Smooth muscle cell of the brain vasculature (primary cell): ENCODE data around the gene NEK8.

Experiments
- DNase-seq: peaks from one replicate; pipeline ENCODE4 v3.0.0-alpha.2; 2012; ENCODE audit warnings: low read depth, low spot score

The NEK8 gene

DNA sequence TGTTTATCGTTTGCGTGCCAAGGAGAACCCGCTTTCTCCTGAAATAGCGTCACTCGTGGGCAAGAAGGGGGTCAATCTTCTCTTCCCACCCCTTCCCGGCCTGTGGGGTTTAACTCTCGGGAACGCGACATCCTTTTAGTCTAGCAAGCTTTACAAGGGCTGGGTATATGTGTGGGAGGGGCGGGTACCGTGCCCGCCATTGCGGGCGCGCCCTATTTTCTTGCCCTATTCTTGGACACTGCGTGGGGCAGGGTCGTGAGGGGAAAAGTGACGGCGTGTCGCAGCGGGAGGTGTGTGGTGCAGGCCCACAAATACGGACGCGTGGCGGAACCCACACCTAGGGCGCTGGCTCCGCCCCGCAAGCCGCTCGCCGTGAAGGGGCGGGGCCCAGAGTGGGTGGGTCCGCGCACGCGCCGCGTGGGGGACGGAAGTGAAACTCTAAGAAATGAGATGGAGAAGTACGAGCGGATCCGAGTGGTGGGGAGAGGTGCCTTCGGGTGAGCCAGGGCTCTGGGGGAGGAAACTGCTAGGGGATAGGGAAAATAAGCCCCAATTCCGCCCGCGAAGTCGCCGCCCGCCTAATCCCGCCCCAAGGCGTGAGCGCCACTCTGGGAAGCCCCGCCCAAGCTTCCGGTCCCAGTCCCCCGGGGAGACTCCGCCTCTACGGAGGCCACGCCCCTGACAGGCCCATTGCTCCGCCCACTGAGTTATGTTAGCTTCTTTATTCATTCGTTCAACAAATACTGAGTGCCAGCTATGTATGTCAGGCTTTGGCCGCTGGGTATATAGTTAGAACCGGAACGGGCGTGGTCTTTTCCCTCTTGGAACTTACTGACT lies at the start of gene NEK8:
NEK8 (plus strand) TSS at position 425 of the 837 bp plus-strand sequence; CDS start at position 451, 26 bp downstream.
- DNase-seq, result peak; percentile 81

DNA sequence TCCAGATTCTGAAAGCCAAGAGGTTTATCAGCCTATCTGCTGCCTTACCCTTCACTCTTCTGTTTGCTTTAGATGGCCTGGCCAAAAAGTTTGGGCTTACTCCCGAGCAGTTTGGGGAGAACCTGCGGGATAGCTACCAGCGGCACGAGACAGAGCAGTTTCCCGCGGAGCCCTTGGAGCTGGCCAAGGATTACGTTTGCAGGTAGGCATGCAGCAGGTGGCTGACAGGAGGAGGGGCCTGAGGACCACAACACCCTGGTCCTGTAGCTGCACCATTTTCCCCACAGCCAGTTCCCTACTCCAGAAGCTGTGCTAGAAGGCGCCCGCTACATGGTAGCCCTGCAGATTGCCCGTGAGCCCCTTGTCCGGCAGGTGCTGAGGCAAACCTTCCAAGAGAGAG lies 45.9 kb upstream of the NEK8 start:
- DNase-seq, result no peak

DNA sequence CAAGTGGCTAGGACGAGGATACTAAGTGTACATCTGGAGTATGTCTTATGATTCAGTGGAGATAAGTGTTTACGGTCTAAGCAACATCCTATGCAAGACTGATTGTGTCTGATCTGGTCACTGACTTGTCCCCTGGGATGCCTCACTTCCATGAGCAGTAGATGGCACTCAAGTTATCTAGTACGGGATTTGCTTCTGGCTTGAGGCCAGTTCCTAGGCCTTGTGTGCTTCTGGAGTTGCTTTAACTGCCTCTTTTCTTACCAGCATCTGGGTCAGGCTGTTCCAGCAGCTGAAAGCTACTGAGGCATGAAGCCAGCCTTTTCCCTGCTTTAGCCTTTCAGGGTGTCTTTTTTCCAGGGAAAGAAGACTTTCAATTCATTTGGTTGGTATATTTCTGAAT lies 43.6 kb upstream of the NEK8 start:
- no peak for DNase-seq

DNA sequence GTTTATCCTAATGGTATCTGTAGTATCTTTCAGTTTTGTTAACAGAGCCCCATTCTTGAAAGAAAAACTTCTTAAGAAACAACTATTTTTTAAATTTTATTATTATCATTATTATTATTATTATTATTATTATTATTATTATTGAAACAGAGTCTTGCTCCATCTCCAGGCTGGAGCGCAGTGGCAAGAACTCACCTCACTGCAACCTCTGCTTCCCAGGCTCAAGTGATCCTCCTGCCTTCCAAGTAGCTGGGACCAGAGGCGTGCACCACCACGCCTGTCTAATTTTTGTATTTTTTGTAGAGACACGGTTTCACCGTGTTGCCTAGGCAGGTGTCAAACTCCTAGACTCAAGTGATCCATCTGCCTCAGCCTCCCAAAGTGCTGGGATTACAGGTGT lies 43.2 kb upstream of the NEK8 start:
- DNase-seq, result no peak

DNA sequence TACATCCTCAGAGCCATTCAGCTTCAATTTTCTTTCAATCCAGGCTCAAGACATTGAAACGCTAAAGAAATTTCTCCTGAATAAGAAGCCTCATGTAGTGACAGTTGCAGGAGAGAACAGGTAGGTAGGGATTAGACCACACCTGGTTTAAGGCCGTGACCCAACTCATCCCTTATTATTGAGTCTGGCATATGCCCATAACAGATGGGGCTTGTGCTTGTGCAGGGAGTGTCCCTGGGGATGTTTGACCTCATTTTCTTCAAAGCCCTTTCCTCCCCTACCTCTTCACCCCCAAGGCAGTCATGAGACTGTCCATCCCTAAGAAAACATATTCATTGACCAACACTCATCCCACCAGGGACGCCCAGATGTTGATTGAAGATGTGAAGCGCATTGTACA lies 42.3 kb upstream of the NEK8 start:
- DNase-seq, result no peak

DNA sequence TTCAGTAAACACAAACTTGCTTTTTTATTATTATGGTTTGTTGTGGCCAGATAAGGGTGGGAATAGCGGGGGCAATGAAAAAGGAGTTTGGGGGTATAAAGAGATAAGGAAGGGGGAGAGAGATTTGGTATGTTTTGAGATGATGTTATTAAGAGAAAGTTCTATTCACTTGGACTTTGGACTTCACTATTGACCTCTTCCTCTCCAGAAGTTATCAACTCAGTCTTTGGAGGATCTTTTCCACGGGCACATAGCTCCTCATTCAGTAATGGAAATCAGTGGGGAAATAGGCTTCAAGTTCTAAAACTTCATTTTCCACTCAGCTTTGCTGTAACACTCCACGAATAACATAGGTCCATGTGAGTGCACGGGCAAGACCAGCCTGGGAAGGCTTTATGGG lies 40.1 kb upstream of the NEK8 start:
- no peak for DNase-seq

DNA sequence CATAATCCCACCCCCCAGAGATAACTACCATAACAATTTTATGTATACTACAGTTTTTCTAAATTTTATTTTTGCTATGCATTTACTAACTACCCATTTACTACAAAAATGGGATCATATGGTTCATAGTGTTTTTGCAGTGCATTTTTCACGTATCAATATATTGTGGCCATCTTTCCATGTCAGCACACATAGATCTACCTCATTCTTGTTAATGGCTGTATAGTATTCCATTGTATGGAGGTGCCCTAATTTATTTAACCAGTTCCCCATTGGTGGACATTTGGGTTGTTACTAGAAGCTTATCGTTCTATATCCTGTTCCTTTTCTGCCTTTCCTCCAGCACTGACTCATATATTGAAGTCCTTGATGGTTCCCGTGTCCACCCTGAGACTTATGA lies 39.6 kb upstream of the NEK8 start:
- no peak for DNase-seq

DNA sequence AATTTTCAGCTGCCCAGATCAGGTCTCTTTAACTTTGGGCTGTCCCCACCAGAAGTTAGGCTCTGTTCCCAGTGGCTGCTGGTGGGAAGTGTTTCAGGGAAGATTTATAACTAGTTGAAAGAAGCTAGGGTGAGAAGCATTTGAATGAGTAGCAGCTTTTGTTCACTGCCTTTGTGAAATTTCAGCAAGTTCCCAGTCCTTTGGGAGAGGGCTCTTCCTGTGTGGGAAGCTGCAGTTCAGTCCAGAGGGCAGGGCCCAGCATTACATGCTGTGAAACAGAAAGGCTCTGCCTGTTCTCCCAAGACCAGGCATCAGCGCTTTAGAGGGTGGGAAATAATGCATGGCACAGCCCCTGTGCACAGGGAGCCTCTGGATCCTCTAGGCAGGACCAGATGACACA lies 34.7 kb upstream of the NEK8 start:
- no peak for DNase-seq

DNA sequence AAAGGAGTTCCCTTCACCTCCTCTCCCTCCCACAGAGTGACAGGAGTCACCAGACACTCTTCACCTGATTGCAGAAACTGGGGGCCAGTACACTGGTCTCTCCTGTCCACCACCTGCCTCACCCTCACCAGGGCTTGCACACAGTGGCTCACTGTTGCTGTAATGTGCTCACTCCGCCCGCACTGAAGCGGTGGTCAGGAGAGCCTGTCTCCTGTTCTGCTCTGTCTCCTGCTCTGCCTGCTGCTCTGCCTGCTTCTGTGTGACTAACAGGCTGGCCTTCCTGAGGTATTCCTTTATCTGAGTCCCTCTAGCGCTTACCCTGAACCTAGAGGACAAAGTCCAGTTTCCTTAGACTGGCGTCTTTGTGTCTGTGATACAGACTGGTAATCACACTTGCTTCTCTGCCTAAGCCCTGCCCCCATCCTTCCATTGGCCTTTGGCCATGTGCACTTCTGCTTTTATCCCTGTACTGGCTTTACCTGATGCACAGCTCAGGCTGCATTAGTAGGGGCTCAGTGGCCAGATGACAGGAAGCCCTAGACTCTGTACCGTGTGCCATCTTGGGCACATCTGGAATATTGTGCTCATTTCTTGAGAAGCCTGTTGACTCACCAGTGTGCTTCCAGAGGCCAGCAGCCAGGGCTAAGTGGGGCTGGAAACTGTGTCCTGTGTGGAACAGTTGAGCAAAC lies 30.2 kb upstream of the NEK8 start:
- DNase-seq, result no peak

DNA sequence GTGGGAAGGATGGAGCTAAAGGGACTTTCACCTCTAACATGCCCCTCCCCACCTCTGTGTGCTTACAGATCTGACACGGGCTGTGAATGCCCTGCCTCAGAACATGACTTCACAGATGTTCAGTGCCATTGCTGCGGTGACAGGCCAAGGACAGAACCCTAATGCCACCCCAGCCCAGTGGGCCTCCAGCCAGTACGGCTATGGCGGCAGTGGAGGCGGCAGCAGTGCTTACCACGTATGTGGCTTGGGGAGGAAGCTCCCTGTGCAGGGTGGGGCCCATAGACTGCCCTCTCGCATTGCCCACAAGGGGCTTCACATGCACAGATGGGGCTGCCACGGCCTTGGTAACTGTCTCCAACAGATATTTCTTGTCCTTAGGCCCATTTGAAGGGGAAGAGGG lies 28.3 kb upstream of the NEK8 start:
- DNase-seq, result no peak

DNA sequence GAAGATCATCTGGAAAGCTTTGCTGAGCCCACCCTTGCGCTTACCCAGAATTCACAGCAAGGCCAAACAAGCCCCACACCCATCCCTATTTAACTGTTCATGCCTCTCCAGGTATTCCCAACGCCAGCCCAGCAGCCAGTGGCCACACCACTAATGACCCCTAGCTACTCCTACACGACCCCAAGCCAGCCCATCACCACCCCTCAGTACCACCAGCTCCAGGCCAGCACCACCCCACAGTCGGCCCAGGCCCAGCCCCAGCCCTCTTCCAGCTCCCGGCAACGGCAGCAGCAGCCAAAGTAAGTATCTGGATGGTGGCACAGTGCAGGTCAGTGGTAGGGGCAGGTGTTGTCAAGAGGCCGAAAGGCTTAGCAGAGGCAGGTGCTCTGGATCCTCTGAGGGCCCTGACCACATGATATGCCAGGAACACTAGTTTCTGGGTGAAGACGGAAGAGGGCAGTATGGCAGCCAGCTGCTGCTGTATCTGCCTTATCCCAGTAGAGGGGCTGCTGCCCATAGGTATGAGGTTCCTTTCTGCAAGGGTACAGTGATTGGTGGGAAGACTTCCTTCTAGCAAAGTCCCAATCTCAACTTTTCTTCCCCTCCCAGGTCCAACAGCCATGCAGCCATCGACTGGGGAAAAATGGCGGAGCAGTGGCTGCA lies 27.6 kb upstream of the NEK8 start:
- DNase-seq, result no peak

DNA sequence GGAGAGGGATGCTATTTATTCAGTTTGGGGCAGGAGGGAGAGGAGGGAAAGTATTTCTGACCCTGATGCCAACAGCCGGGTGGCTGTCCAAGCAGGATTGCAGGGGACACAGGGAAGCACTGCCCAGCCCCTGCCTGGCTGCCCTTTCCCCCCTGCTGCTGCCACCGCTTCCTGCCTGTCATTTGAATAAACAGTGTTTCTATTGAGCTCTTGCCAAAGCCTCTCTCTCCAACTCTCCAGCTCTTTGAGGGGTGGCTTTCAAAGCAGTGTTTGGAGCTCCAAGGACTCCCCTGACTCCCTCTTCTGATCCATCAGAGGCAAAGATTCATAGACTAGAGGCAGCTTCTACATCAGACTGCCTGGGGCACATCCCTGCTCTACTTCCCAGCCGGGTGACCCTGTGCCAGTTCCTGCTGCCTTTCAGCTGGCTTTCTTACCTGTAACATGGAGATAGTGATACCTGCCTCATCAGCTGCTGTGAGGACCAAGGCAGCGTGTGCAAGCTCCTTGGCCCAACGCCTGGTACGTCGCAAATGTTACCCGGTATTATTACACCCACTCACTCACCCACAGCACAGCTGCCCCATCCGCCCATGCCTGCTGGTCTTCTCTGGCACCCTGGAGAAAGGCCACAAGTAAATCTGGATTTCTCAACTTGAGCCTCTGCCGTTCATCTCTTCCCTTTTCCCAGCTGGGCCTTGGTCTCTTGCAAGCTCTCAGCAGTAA lies 26.4 kb upstream of the NEK8 start:
- no peak for DNase-seq

DNA sequence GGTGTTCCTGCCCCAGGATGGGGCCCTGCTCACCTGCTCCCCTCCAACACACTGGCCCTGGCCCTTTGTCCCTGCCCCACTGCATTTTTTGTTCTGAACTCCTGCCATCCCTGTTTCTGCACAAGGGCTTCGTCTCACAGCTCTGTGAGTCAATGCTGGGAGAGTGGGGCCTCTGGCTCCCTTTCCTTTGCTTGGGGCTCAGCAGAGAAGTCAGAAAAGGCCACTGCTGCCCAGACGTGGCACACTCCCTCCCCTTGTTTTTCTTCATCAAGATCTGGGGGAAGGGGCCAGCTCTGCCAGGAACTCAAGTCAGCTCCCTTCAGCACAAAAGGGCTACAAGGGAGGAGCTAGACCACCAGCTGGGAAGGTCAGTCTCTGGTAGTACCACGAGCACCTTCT lies 25.8 kb upstream of the NEK8 start:
- no peak for DNase-seq

DNA sequence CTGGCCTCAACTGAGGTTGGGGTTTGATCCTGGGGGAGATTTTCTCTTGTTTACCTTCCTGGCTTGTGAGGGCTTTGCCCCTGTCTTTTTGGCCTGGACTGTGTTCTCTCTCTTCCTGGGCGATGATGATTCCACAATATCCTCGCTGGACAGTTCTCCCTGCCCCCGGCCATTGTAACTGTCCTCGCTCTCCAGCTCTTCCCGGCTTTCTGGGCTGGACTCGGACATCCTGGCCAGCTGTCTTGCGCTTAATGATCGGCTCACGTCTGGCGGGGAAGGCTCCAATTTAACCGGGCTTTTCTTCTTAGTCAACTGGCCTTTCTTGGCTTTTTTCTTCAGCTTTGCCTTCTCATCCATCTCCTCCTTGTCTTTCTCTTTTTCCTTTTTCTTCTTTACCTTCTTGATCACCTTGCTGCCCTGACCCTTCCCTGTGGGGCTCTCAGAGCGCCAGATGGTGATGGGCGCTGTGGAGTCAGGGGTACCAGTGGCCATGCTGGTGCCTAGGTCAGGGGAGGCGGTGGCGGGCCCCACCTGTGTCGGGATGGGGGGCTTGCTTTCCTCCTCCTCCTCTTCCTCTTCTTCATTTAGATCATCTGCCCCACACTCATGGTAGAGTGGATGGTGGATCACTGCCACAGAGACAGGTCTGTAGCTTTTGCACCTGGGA lies 24.9 kb upstream of the NEK8 start:
- DNase-seq, result no peak

DNA sequence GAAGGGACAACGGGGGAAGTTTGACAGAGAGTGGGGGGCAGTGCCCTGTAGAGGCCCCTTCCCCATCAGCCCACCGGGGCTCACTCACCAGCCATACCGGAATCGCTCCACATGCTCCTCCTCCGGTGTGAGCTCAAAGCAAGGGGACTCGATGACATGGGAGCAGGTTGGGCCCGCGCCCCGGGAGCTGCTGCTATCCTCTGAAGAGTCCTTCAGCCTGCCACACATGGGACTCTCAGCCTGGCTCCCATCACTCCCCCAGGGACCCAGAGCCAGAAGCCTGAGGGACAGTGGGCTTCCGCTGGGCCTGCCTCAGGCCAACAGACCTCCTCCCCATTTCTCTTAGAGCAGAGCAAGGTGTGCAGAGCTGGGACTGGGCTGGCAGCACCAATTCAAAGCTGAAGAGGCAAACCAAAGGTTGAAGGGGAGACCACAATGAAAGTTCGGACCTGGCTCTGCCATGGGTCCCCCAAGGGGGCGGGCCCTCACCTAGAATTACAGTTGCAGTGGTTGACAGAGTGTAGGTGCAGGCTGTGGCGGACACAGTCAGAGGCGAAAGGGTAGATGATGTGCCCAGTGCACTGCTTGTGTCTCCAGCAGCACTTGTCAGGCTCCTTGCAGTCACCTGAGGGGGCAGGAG lies 24.2 kb upstream of the NEK8 start:
- no peak for DNase-seq

DNA sequence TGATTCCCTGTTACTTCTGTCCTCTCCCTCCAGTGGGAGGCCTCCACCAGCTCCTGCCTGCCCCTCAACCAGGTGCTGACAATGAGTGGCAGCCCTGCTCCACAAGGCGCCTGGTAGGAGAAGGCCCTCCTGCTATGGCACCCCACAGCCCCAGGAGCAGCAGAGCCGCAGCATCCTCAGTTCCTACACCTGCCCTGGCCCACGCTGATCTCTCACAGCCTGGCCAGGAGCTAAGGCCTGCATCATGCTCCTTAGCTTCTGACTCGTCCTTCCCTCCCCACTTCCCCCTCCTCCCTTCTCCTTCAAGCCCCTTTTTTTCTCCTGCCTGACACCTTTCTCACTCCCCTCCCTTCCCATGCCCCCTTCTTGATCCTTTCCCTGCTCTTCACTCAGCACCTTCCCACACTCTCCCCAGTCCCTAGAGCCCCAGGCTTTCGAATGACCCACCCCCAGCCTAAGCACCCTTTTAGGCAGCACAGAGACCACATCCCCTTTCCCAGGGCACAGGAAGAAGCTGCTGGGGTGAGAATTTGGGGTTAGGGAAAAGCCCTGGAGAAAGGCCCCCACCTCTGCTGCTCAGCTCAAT lies 23.4 kb upstream of the NEK8 start:
- DNase-seq, result no peak

DNA sequence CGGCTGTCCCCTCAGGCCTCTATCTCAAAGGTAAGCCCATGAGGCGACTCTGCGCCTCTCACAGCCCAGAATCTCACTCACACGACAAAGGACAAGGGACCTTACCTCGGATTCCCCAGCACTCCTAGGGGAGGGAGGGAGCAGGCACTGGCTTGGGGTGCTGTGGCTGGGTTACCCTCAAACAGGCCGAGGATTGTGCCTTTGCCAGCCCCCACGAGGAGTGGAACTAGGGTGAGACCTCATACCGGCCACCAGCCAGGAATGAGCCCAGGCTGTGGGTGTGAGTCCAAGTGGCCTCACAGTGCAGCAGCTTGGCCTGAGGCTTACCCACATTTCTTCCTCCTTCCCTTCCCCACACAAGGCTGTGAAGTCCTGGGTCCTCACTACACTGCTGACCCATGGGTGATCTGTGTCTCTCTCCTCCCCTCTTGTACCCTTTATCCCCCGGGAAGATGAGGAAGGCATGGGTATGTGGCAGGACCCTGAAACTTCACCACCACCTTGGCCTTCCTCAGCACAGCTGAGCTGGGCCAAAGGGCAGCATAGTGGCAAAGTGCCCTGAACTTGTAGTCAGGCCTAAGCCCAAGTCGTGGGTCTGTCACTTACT lies 22.8 kb upstream of the NEK8 start:
- no peak for DNase-seq

DNA sequence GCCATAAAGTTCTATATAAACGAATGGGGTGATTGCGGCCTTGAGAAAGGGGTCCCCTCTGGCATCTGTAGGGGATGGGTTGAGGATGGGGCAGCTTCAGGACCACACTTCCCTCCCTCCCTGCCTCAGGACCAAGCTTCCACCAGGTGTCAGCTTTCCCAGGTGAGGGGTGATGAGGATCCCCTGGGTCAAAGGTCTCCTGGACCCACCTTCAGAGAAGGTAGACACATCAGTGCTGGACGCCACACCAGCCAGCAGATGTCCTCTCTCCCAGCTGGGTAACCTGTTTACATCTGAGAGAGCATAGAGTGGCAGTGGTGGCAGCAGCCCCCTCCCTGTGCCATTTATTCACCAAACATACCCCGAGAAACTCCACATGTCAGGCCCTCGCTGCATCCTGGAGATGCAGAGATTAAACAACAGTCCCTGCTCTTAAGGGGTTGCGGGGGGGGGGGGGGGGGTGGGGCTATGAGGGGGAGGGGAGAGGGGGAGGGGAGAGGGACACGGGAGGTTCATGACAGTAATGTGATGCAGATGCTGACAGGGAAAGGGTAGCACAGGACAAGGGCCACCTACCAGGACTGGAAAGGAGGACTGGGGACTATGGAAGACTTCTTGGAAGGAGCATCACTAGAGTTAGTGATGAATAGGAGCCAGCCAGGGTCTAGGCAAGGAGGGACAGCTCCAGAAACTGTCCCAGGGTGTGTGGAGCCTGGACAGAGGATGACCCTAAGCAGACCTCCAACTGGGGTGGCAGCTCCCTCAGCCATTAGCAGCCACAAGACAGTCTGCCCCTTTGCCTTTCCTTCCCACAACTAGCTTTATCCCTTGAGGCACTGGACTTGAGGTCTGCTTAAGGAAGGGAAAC lies 21.9 kb upstream of the NEK8 start:
- no peak for DNase-seq

DNA sequence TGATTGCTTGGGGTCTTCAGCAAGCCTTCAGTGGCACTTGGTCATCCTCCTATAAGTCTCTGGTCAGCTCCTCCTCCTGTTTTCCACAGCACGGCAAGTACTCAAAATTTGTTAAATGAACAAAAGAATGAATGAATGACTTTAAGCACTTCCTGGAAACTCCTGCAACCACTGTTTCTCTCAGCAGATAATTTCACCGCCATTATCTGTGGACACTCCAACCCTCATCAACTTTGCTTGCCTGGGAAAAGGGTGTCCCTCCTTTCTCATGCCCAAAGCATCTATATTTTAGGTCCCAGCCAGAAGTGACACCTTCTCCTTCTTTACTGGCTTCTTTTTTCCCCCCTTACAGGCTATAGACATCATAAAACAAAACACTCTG lies 21.3 kb upstream of the NEK8 start:
- DNase-seq, result no peak
